ENCODE results near the gene WDR75. TPM values are rescaled to one million over a fixed set of nuclear protein-coding genes. Genes with fewer than 3 reads are reported as not detected.

WDR75 gene
- total RNA-seq, 2 donors from 2014 or later = 59.1 to 75.1 TPM

GRCh38 chr2:189511960-189512319 is 70.7 kb downstream of the WDR75 start:
- no peaks in the 10 kb centered on the region for H3K27me3 Mint-ChIP-seq (ENCODE audit: low read depth)
- DNase-seq (no peak), ATAC-seq (replicated peaks in 1 of 2) (no peak)
- no peak overlapping the region for H3K4me3 Mint-ChIP-seq
- no peaks in the 10 kb centered on the region for H3K4me1 Mint-ChIP-seq (ENCODE audit: low read depth)
- no peak overlapping the region for H3K27ac Mint-ChIP-seq
- peaks cover 4 to 8% of the 10 kb centered on the region in 2 donors for H3K9me3 Mint-ChIP-seq
- H3K36me3 Mint-ChIP-seq (ENCODE audit: insufficient read depth in 2 of 2) = peaks cover 0 to 3% of the 10 kb centered on the region in 2 donors

- no peak overlapping the region for H3K4me3 Mint-ChIP-seq
- peaks cover 0 to 3% of the 10 kb centered on the region in 2 donors for H3K36me3 Mint-ChIP-seq (ENCODE audit: insufficient read depth in 2 of 2)
- H3K27me3 Mint-ChIP-seq (ENCODE audit: low read depth) = no peaks in the 10 kb centered on the region
- peaks cover 4 to 8% of the 10 kb centered on the region in 2 donors for H3K9me3 Mint-ChIP-seq
- no peaks in the 10 kb centered on the region for H3K4me1 Mint-ChIP-seq (ENCODE audit: low read depth)
- no peak overlapping the region for H3K27ac Mint-ChIP-seq
- ATAC-seq (replicated peaks in 1 of 2) = no peak
- DNase-seq = no peak
These were observed 71.6 kb downstream of the WDR75 start for GRCh38 chr2:189512879-189513278.

- DNase-seq (no peak), ATAC-seq (replicated peaks in 1 of 2) (no peak)
- H3K4me1 Mint-ChIP-seq (ENCODE audit: low read depth) = no peaks in the 10 kb centered on the region
- H3K27me3 Mint-ChIP-seq (ENCODE audit: low read depth) = no peaks in the 10 kb centered on the region
- no peaks in the 10 kb centered on the region for H3K36me3 Mint-ChIP-seq (ENCODE audit: insufficient read depth in 2 of 2)
- H3K27ac Mint-ChIP-seq = no peak overlapping the region
- H3K4me3 Mint-ChIP-seq = no peak overlapping the region
- peaks cover 0 to 2% of the 10 kb centered on the region in 2 donors for H3K9me3 Mint-ChIP-seq
These were observed 72.8 kb downstream of the WDR75 start for GRCh38 chr2:189514104-189514503.

- no peaks in the 10 kb centered on the region for H3K27me3 Mint-ChIP-seq (ENCODE audit: low read depth)
- no peaks in the 10 kb centered on the region for H3K4me1 Mint-ChIP-seq (ENCODE audit: low read depth)
- ATAC-seq (replicated peaks in 1 of 2) (no peak), DNase-seq (no peak)
- no peaks in the 10 kb centered on the region for H3K9me3 Mint-ChIP-seq
- no peak overlapping the region for H3K4me3 Mint-ChIP-seq
- no peaks in the 10 kb centered on the region for H3K36me3 Mint-ChIP-seq (ENCODE audit: insufficient read depth in 2 of 2)
- no peak overlapping the region for H3K27ac Mint-ChIP-seq
These were observed 74.0 kb downstream of the WDR75 start for GRCh38 chr2:189515264-189515663.

- Mint-ChIP-seq H3K36me3 (ENCODE audit: insufficient read depth in 2 of 2) (no peaks in the 10 kb centered on the region), H3K27me3 (ENCODE audit: low read depth) (no peaks in the 10 kb centered on the region), H3K9me3 (no peaks in the 10 kb centered on the region), H3K4me1 (ENCODE audit: low read depth) (no peaks in the 10 kb centered on the region), H3K4me3 (no peak overlapping the region), H3K27ac (no peak overlapping the region)
- no peak for DNase-seq
- no peak for ATAC-seq (replicated peaks in 1 of 2)
These were observed 75.3 kb downstream of the WDR75 start for GRCh38 chr2:189516546-189516945.

GRCh38 chr2:189517847-189518535 is 76.7 kb downstream of the WDR75 start:
- no peak overlapping the region for H3K27ac Mint-ChIP-seq
- no peaks in the 10 kb centered on the region for H3K4me1 Mint-ChIP-seq (ENCODE audit: low read depth)
- H3K27me3 Mint-ChIP-seq (ENCODE audit: low read depth) = no peaks in the 10 kb centered on the region
- DNase-seq (no peak), ATAC-seq (replicated peaks in 1 of 2) (no peak)
- H3K4me3 Mint-ChIP-seq = no peak overlapping the region
- H3K9me3 Mint-ChIP-seq = no peaks in the 10 kb centered on the region
- no peaks in the 10 kb centered on the region for H3K36me3 Mint-ChIP-seq (ENCODE audit: insufficient read depth in 2 of 2)

- Mint-ChIP-seq H3K4me3 (no peak overlapping the region), H3K9me3 (no peaks in the 10 kb centered on the region), H3K4me1 (ENCODE audit: low read depth) (no peaks in the 10 kb centered on the region), H3K36me3 (ENCODE audit: insufficient read depth in 2 of 2) (no peaks in the 10 kb centered on the region), H3K27me3 (ENCODE audit: low read depth) (no peaks in the 10 kb centered on the region), H3K27ac (no peak overlapping the region)
- DNase-seq (no peak), ATAC-seq (replicated peaks in 1 of 2) (no peak)
These were observed 78.5 kb downstream of the WDR75 start for GRCh38 chr2:189519631-189520387.

- ATAC-seq (replicated peaks in 1 of 2) (no peak), DNase-seq (no peak)
- no peak overlapping the region for H3K4me3 Mint-ChIP-seq
- H3K4me1 Mint-ChIP-seq (ENCODE audit: low read depth) = no peaks in the 10 kb centered on the region
- no peak overlapping the region for H3K27ac Mint-ChIP-seq
- no peaks in the 10 kb centered on the region for H3K9me3 Mint-ChIP-seq
- H3K36me3 Mint-ChIP-seq (ENCODE audit: insufficient read depth in 2 of 2) = no peaks in the 10 kb centered on the region
- no peaks in the 10 kb centered on the region for H3K27me3 Mint-ChIP-seq (ENCODE audit: low read depth)
These were observed 80.6 kb downstream of the WDR75 start for GRCh38 chr2:189521699-189522434.

- no peaks in the 10 kb centered on the region for H3K36me3 Mint-ChIP-seq (ENCODE audit: insufficient read depth in 2 of 2)
- H3K27me3 Mint-ChIP-seq (ENCODE audit: low read depth) = no peaks in the 10 kb centered on the region
- DNase-seq (no peak), ATAC-seq (replicated peaks in 1 of 2) (no peak)
- no peak overlapping the region for H3K4me3 Mint-ChIP-seq
- no peaks in the 10 kb centered on the region for H3K4me1 Mint-ChIP-seq (ENCODE audit: low read depth)
- no peaks in the 10 kb centered on the region for H3K9me3 Mint-ChIP-seq
- H3K27ac Mint-ChIP-seq = no peak overlapping the region
These were observed 81.3 kb downstream of the WDR75 start for GRCh38 chr2:189522435-189523151.

- Mint-ChIP-seq H3K27me3 (ENCODE audit: low read depth) (no peaks in the 10 kb centered on the region), H3K27ac (no peak overlapping the region), H3K36me3 (ENCODE audit: insufficient read depth in 2 of 2) (no peaks in the 10 kb centered on the region), H3K4me3 (no peak overlapping the region), H3K4me1 (ENCODE audit: low read depth) (no peaks in the 10 kb centered on the region), H3K9me3 (no peaks in the 10 kb centered on the region)
- ATAC-seq (replicated peaks in 1 of 2) (no peak), DNase-seq (no peak)
These were observed 83.5 kb downstream of the WDR75 start for GRCh38 chr2:189524746-189525145.
